Fibroblast of mammary gland (primary cell): Measurements from ENCODE around the gene SPATS2L.

ENCODE experiments used
- DNase-seq: peaks from one replicate; pipeline ENCODE4 v3.0.0-alpha.2; 2010; ENCODE audit warnings: low read depth
- H3K4me3 ChIP-seq: 2 replicates; pipeline ENCODE4 v1.5.1; 2011; ENCODE audit warnings: low read depth, mild to moderate bottlenecking, low read length, moderate library complexity; ENCODE audit not compliant: control insufficient read depth
- CTCF ChIP-seq: conservative IDR thresholded peaks from 2 replicates; pipeline ENCODE4 v1.5.1; 2011; ENCODE audit warnings: low read depth, low read length, inconsistent platforms; ENCODE audit not compliant: control insufficient read depth, insufficient read depth

SPATS2L gene

DNA sequence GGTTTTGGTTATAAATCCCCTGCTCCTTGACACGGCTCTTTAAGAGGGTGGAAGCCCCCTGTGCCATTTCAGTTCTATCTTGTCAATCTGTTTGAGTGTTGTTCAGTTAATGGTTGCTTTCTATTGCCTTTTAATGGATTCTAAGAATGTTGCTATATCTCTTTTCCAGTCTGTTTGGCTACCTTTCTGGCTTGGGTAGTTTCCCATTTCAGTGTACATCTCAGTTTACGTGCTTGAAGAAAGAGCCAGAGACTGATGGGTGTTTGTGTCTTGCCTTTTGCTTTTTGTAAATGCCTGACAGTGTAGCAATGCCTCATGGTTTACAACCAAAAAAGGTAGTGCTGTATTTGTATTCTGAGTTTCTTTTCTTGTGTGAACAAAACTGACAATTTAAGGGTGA, 45.3 kb downstream of the SPATS2L start:
- no peak for TF ChIP-seq CTCF
- no peak overlapping the region for H3K4me3 ChIP-seq
- DNase-seq, result no peak

- DNase-seq, result peak; percentile 31
- TF ChIP-seq CTCF, result no peak
- no peak overlapping the region for H3K4me3 ChIP-seq
Observed at GRCh38 chr2:200352636-200353035, 46.1 kb downstream of the SPATS2L start.

DNA sequence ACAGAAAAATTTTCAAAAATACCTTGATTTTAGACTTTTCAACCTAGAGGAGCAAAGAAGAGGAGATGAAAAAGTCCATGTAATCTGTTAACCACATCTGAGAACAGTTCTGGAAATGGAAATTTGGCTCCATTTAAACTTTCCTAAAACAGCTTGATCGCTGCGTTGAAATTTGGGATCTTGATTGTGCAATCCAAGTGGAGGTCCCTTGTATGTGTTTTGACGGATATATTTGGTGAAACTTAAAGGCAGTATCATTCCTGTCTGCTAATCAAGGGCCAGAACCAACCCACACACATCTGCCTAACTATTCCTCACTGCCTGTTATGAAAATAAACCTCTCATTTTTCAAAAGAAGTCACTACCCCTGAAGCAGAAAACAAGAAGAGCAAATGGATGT, 46.6 kb downstream of the SPATS2L start:
- peak; percentile 55 for DNase-seq
- no peak for TF ChIP-seq CTCF
- H3K4me3 ChIP-seq, result no peak overlapping the region

- DNase-seq, result no peak
- TF ChIP-seq CTCF, result no peak
- no peak overlapping the region for H3K4me3 ChIP-seq
Observed at GRCh38 chr2:200353874-200354273, 47.4 kb downstream of the SPATS2L start.

- no peak for DNase-seq
- no peak overlapping the region for H3K4me3 ChIP-seq
- no peak for TF ChIP-seq CTCF
Observed at GRCh38 chr2:200354833-200355751, 48.6 kb downstream of the SPATS2L start.

GRCh38 chr2:200356321-200356720, 49.8 kb downstream of the SPATS2L start:
- no peak for DNase-seq
- no peak overlapping the region for H3K4me3 ChIP-seq
- TF ChIP-seq CTCF, result no peak
